Stomach smooth muscle (tissue), 2 donors: ENCODE results near the gene KRTAP10-11.
"Not testable (repeated sequence)": the region's sequence is repeated elsewhere in the genome, so short reads cannot be mapped to it uniquely, and the experiment has no call there.

Source experiments
- H3K27ac ChIP-seq: one replicate; pipeline ENCODE4 v1.7.0; 2013; ENCODE audit warnings: mild to moderate bottlenecking, low read length, inconsistent platforms
- H3K27me3 ChIP-seq, 2 donors: one replicate each; pipeline ENCODE4 v1.7.0; 2013; ENCODE audit warnings: low read length in 2 of 2; ENCODE audit not compliant: insufficient read depth in 2 of 2, control insufficient read depth in 1 of 2
- H3K36me3 ChIP-seq, 2 donors: one replicate each; pipeline ENCODE4 v1.7.0; 2013; ENCODE audit warnings: low read length in 2 of 2; ENCODE audit not compliant: control insufficient read depth in 2 of 2, insufficient read depth in 2 of 2
- H3K4me1 ChIP-seq: one replicate; pipeline ENCODE4 v1.7.0; 2013; ENCODE audit warnings: low read length; ENCODE audit not compliant: control insufficient read depth, insufficient read depth
- H3K4me3 ChIP-seq, 2 donors: one replicate each; pipeline ENCODE4 v1.7.0; 2013; ENCODE audit warnings: low read length in 2 of 2
- H3K9ac ChIP-seq, 2 donors: one replicate each; pipeline ENCODE4 v1.7.0; 2013; ENCODE audit warnings: low read length in 2 of 2, mild to moderate bottlenecking in 1 of 2
- H3K9me3 ChIP-seq, 2 donors: one replicate each; pipeline ENCODE4 v1.7.0; 2013; ENCODE audit warnings: low read length in 2 of 2; ENCODE audit not compliant: control insufficient read depth in 2 of 2
- donor health status: healthy.
- donor health status: Pancreatic carcinoma.

The KRTAP10-11 gene

DNA sequence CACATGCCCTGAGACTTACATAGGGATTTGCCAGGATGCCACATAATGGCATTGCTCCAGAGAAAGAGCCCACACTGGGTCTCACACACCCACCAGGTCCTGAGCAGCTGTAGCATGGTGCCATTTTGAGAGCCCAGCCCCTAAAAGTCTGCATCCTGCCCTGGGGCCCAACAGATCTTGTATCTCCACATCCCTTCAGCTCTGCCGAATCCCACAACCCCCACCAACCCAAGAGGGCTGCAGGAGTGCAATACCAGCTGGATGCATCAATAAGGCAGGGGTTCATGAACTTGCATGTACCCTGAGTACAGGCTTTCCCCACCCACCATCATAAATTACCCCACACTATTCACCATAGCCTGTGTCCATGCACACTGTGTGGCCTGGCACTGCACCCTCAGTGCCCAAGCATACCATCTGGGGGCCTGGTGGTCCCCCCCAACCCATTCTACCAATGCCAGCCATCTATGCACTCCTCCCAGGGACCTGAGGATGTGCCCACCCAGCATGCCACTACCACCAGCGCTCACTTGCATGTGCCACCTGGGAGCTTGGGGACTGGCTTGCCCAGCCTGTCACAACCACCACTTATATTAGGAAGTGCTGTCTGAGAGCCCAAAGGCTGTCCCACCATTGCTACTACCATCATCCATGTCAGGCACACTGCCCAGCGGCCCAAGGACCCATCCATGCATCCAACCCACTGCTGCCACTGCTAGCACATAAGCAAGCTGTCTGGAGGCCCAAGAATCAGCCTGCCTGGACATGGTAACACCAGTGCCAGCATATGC is 24.6 kb downstream of the KRTAP10-11 start:
- Histone ChIP-seq H3K36me3 (no peaks in the 10 kb centered on the region), H3K4me3 (no peak overlapping the region), H3K27ac (no peak overlapping the region), H3K27me3 (peaks cover 0 to 5% of the 10 kb centered on the region in 2 donors), H3K4me1 (no peaks in the 10 kb centered on the region), H3K9me3 (peaks cover 4 to 14% of the 10 kb centered on the region in 2 donors), H3K9ac (no peak overlapping the region)

GRCh38 chr21:44671911-44672310 is 25.7 kb downstream of the KRTAP10-11 start:
- Histone ChIP-seq H3K4me1 (no peaks in the 10 kb centered on the region), H3K4me3 (no peak overlapping the region), H3K9ac (no peak overlapping the region), H3K27me3 (peaks cover 0 to 3% of the 10 kb centered on the region in 2 donors), H3K9me3 (peaks cover 4 to 14% of the 10 kb centered on the region in 2 donors), H3K36me3 (no peaks in the 10 kb centered on the region), H3K27ac (no peak overlapping the region)

DNA sequence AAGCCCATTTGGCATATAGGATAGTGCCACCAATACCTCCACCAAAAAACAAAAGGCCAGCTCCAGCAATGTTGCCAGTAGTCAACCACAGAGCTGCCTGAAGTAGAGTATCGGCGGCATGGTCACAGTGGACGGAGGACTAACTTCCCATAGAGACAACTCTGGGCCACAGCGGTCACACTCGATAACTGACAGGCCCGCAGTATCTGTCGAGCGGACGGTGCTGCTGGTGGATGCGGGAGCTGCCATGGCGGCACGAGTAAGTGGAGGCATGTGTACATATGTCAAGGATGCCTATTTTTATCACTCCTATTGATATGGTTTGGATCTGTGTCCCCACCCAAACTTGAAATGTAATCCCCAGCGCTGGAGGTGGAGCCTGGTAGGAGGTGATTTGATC is 31.7 kb downstream of the KRTAP10-11 start:
- no peak overlapping the region for H3K9ac ChIP-seq
- H3K36me3 ChIP-seq = no peaks in the 10 kb centered on the region
- H3K27ac ChIP-seq = no peak overlapping the region
- H3K27me3 ChIP-seq = peaks cover 0 to 2% of the 10 kb centered on the region in 2 donors
- peaks cover 0 to 3% of the 10 kb centered on the region in 2 donors for H3K9me3 ChIP-seq
- no peak overlapping the region for H3K4me3 ChIP-seq
- H3K4me1 ChIP-seq = no peaks in the 10 kb centered on the region

DNA sequence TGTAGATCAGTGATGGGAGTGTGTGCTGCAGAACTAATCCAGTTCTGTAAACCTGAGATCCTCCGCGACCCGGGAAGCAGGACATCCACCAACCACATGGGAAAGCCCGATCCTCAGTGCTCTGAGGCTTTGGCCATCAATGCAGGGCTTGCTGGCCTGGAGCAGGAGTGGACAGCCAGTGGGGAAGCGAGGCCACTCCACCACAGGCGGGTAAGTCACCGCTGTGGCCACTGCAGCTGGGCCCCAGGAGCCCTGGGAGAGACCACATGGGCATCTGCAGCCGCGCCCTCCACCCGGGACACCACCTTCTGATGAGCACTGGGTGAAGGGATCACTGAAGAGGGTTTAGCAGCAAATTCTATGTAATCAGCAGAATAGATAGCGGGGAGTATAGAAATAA is 34.9 kb downstream of the KRTAP10-11 start:
- H3K9ac ChIP-seq = no peak overlapping the region
- peaks cover 0 to 2% of the 10 kb centered on the region in 2 donors for H3K27me3 ChIP-seq
- H3K27ac ChIP-seq = no peak overlapping the region

GRCh38 chr21:44681861-44682579 is 35.8 kb downstream of the KRTAP10-11 start, which contains the start of gene KRTAP12-1:
Gene KRTAP12-1, minus strand, starts transcription at chr21:44682163. Its CDS starts 40 bp downstream, at chr21:44682123.
- Histone ChIP-seq H3K36me3 (no peaks in the 10 kb centered on the region), H3K27ac (no peak within 1 kb of the TSS)

More for the DNA sequence above, 34.9 kb downstream of the KRTAP10-11 start:
- no peak overlapping the region for H3K4me3 ChIP-seq
- no peaks in the 10 kb centered on the region for H3K4me1 ChIP-seq
- no peaks in the 10 kb centered on the region for H3K9me3 ChIP-seq
- H3K36me3 ChIP-seq = no peaks in the 10 kb centered on the region

DNA sequence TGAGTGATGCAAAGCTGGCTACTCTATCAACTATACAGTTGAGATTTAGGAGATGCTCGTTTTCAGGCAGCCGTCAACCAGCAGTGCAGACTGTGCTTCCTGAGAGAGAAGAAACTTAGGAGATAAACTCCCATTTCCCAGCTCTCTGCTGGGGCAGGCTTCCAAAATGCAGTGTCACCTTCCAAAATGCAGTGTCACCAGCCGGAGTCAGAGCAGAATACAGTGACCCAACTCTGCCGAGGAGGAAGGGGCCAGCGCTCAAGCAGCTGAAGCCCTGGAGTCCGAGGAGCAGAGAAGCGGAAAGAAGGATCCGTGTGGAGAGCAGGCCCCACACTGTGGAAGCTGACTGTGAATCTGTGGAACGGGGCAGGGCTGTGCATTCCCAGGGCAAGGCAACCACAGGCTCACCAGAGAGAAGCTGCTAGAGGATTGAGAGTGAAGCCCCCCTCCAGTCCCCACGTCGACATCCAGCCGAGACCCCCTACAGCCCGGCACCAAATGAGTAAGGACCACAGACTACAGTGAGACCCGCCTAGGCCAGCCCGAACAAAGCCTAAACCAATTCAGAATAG is 36.5 kb downstream of the KRTAP10-11 start:
- no peak overlapping the region for H3K4me3 ChIP-seq
- no peaks in the 10 kb centered on the region for H3K4me1 ChIP-seq
- H3K36me3 ChIP-seq = no peaks in the 10 kb centered on the region
- H3K9me3 ChIP-seq = no peaks in the 10 kb centered on the region
- H3K9ac ChIP-seq = no peak overlapping the region
- H3K27me3 ChIP-seq = peaks cover 2 to 7% of the 10 kb centered on the region in 2 donors
- H3K27ac ChIP-seq = no peak overlapping the region

More at GRCh38 chr21:44681861-44682579, 35.8 kb downstream of the KRTAP10-11 start, which contains the start of gene KRTAP12-1:
- no peaks in the 10 kb centered on the region for H3K4me1 ChIP-seq
- H3K9me3 ChIP-seq = no peaks in the 10 kb centered on the region
- no peak within 1 kb of the TSS for H3K9ac ChIP-seq
- H3K27me3 ChIP-seq = peaks cover 0 to 2% of the 10 kb centered on the region in 2 donors
- H3K4me3 ChIP-seq = no peak within 1 kb of the TSS

GRCh38 chr21:44684077-44684476 is 37.9 kb downstream of the KRTAP10-11 start:
- H3K4me3 ChIP-seq = no peak overlapping the region
- H3K36me3 ChIP-seq = no peaks in the 10 kb centered on the region
- no peaks in the 10 kb centered on the region for H3K4me1 ChIP-seq
- H3K27me3 ChIP-seq = peaks cover 3 to 8% of the 10 kb centered on the region in 2 donors
- no peaks in the 10 kb centered on the region for H3K9me3 ChIP-seq
- H3K27ac ChIP-seq = no peak overlapping the region
- no peak overlapping the region for H3K9ac ChIP-seq

DNA sequence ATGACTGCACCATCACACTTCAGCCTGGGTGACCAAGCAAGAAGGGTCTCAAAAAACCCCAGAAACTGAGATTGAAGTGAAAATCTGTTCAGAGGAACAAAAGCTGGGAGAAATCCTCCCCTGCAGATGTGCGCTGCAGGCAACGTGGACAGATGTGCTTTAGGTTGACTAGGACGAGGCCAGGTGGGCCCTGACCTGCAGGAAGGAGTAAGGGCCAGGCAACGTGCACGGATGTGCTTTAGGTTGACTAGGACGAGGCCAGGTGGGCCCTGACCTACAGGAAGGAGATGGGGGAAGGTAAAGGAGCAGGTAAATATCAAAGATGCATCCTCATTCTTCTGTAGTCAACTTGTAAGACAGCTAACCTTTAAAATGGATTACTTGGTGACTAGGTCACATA is 38.3 kb downstream of the KRTAP10-11 start:
- no peak overlapping the region for H3K9ac ChIP-seq
- H3K27me3 ChIP-seq = peaks cover 3 to 8% of the 10 kb centered on the region in 2 donors
- no peak overlapping the region for H3K27ac ChIP-seq
- H3K4me3 ChIP-seq = no peak overlapping the region
- no peaks in the 10 kb centered on the region for H3K4me1 ChIP-seq
- H3K36me3 ChIP-seq = no peaks in the 10 kb centered on the region
- no peaks in the 10 kb centered on the region for H3K9me3 ChIP-seq

DNA sequence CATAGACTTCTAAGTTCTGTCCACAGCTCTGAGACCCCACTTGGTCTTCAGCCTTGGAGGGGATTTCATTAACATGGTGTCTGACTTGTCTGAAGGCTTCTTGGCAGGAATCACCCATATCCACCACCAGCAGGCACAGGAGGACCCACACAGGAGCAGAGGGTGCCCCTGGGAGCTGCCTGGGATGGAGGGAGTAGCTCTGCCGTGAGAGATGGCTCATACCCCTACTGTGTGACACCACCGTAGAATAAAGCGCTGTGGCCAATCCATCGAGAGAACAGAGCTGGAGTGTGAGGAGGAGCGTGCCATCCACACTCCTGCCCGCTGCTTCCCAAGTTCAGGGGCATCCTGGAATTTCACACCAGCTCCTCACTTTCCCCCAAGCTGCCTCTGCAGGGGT is 38.8 kb downstream of the KRTAP10-11 start:
- H3K9ac ChIP-seq, H3K4me3 ChIP-seq, H3K4me1 ChIP-seq, H3K27ac ChIP-seq, H3K9me3 ChIP-seq, H3K27me3 ChIP-seq, H3K36me3 ChIP-seq: not testable (repeated sequence)

DNA sequence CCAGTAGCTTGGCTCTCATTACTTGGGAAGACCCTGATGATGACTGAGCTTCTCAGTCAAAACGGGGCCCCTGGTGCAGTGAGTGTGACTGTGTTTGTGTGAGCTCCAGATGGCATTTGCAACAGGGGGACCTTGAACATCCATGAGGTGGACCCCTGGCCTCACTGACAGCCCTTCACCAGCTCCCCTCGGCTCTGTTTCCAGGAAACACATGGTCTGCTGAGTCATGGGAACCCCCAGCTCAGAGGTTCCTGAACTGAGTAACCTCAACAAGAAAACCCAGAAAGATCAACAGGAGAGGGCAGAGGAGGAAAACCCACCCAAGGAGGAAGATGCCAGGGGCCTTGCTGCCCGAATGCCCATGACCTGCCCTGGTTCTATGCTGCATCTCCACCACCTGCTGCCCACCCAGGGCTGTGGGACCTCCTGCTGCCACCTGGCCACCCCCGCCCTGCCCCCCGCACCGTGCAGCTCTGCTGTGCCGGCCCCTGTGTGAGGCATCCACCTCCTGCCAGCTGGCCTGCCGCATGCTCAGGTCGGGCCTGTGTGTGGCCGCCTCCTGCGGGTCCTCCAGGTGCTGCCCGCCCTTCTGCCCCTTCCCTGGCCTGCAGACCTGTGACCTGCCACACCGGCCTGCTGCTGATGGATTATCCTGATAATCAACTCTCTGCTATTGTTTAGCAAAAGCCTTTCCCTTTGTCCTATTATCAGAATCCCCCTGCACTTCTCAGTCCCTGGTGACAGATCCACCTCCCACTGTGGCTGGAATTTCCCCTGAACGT is 40.0 kb downstream of the KRTAP10-11 start:
- H3K27me3 ChIP-seq = peaks cover 3 to 8% of the 10 kb centered on the region in 2 donors

More for the DNA sequence above, 40.0 kb downstream of the KRTAP10-11 start:
- no peaks in the 10 kb centered on the region for H3K4me1 ChIP-seq
- no peak overlapping the region for H3K9ac ChIP-seq
- H3K4me3 ChIP-seq = no peak overlapping the region
- H3K27ac ChIP-seq = no peak overlapping the region
- H3K36me3 ChIP-seq = no peaks in the 10 kb centered on the region
- no peaks in the 10 kb centered on the region for H3K9me3 ChIP-seq
